ENCODE measurements around the gene ZFP92. TPM values are rescaled to one million over a fixed set of nuclear protein-coding genes. Genes with fewer than 3 reads are reported as not detected.

The ZFP92 gene
- polyA plus RNA-seq, 1 donor (not counting 4 experiments of a cell fraction or from before 2014, with no cell fraction given): 0.64 TPM

DNA sequence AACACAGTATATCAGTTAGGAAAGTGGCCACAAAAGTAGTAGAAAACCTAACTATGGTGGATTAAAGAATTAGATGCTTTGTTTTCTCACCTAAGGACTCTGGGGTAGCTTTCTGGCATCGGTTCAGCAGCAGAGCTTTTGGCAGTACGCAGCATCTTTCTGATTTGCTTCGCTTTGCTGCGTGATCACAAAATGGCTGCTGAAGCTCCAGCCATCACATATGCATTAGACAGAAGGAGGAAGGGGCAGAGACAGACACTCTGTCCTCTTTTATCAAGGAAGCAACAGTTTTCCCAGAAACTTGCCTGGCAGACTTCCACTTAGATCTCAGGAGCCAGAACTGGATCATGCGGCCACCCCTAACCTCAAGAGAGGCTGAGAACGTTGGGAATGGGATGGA is 19.5 kb downstream of the ZFP92 start:
- FAIRE-seq (no peak), DNase-seq (ENCODE audit: low read depth, low spot score) (no peak)
- Histone ChIP-seq H4K20me1 (ENCODE audit: control insufficient read depth, extremely low read depth, insufficient read depth, low read length) (no peaks in the 10 kb centered on the region), H3K9me3 (ENCODE audit: control insufficient read depth, low read depth, low read length) (no peaks in the 10 kb centered on the region), H3K4me2 (ENCODE audit: control insufficient read depth, extremely low read depth, insufficient read depth, low read depth, low read length) (no peak overlapping the region), H3K27ac (ENCODE audit: control insufficient read depth, insufficient read depth, low read length) (no peak overlapping the region), H3K36me3 (ENCODE audit: control insufficient read depth in 2 of 2, extremely low read depth in 1 of 2, insufficient read depth in 2 of 2, low read length in 2 of 2) (no peaks in the 10 kb centered on the region), H2AFZ (ENCODE audit: control insufficient read depth, low read length) (no peak overlapping the region), H3K9ac (ENCODE audit: control insufficient read depth, extremely low read depth, insufficient read depth, low read length) (no peak overlapping the region), H3K27me3 (ENCODE audit: control insufficient read depth, extremely low read depth, insufficient read depth, low read length) (no peaks in the 10 kb centered on the region), H3K9me1 (ENCODE audit: control insufficient read depth, extremely low read depth, insufficient read depth, low read length) (no peaks in the 10 kb centered on the region), H3K4me1 (ENCODE audit: control insufficient read depth, extremely low read depth, insufficient read depth, low read length) (no peaks in the 10 kb centered on the region), H3K79me2 (ENCODE audit: control insufficient read depth, insufficient read depth, low read length) (no peaks in the 10 kb centered on the region), H3K4me3 (ENCODE audit: control insufficient read depth in 2 of 3, extremely low read depth in 1 of 3, insufficient read depth in 2 of 3, low read depth in 1 of 3, low read length in 3 of 3) (no peak overlapping the region)
- no peak for TF ChIP-seq EZH2 (IDR thresholded peaks at IDR 0.05; ENCODE audit: low read length)
- TF ChIP-seq, protein P1, sequence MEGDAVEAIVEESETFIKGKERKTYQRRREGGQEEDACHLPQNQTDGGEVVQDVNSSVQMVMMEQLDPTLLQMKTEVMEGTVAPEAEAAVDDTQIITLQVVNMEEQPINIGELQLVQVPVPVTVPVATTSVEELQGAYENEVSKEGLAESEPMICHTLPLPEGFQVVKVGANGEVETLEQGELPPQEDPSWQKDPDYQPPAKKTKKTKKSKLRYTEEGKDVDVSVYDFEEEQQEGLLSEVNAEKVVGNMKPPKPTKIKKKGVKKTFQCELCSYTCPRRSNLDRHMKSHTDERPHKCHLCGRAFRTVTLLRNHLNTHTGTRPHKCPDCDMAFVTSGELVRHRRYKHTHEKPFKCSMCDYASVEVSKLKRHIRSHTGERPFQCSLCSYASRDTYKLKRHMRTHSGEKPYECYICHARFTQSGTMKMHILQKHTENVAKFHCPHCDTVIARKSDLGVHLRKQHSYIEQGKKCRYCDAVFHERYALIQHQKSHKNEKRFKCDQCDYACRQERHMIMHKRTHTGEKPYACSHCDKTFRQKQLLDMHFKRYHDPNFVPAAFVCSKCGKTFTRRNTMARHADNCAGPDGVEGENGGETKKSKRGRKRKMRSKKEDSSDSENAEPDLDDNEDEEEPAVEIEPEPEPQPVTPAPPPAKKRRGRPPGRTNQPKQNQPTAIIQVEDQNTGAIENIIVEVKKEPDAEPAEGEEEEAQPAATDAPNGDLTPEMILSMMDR (optimal IDR thresholded peaks at IDR 0.05 in 1 of 3, IDR thresholded peaks at IDR 0.05 in 1 of 3, conservative IDR thresholded peaks at IDR 0.05 in 1 of 3; ENCODE audit: extremely low read depth in 1 of 3, insufficient read depth in 2 of 3, low read length in 3 of 3): no peak
- dilution Hi-C loops (cut with MboI; ENCODE audit: extremely low pct_ligation_motif_present, low sequenced_read_pairs): no loop called here

DNA sequence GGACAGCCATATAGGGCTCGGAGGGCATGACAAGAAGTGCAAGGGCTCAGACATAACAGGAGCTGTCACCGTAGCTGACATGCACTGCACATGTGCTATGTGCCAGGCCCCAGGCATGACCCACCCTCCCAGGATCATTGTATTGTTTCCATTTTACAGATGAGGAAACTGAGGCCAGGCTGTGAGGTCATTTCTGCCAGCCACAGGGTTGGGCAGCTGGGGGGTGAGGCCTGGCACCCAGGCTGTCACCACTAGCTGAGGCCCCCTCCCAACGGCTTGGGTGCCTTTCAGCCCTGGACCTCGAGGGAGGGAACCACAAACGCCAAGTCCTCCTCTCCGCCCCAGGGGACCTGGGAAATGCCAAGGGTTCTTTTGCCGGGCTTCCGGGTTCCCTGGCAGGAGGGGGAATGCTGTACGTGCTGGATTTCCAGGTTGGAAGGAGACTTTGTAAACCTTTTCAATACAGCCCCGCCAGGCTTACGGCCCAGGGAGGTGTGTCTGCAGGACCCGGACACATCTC is 21.9 kb downstream of the ZFP92 start:
- H3K27ac ChIP-seq (ENCODE audit: control insufficient read depth, insufficient read depth, low read length): no peak overlapping the region
- TF ChIP-seq EZH2 (IDR thresholded peaks at IDR 0.05; ENCODE audit: low read length): no peak
- TF ChIP-seq, protein P1 (optimal IDR thresholded peaks at IDR 0.05 in 1 of 3, IDR thresholded peaks at IDR 0.05 in 1 of 3, conservative IDR thresholded peaks at IDR 0.05 in 1 of 3; ENCODE audit: extremely low read depth in 1 of 3, insufficient read depth in 2 of 3, low read length in 3 of 3): no peak
- H3K9me1 ChIP-seq (ENCODE audit: control insufficient read depth, extremely low read depth, insufficient read depth, low read length): no peaks in the 10 kb centered on the region
- dilution Hi-C loops (cut with MboI; ENCODE audit: extremely low pct_ligation_motif_present, low sequenced_read_pairs): no loop called here
- H3K36me3 ChIP-seq (ENCODE audit: control insufficient read depth in 2 of 2, extremely low read depth in 1 of 2, insufficient read depth in 2 of 2, low read length in 2 of 2): no peaks in the 10 kb centered on the region
- no peaks in the 10 kb centered on the region for H3K79me2 ChIP-seq (ENCODE audit: control insufficient read depth, insufficient read depth, low read length)
- no peak overlapping the region for H2AFZ ChIP-seq (ENCODE audit: control insufficient read depth, low read length)
- no peak overlapping the region for H3K9ac ChIP-seq (ENCODE audit: control insufficient read depth, extremely low read depth, insufficient read depth, low read length)
- H4K20me1 ChIP-seq (ENCODE audit: control insufficient read depth, extremely low read depth, insufficient read depth, low read length): no peaks in the 10 kb centered on the region
- no peaks in the 10 kb centered on the region for H3K27me3 ChIP-seq (ENCODE audit: control insufficient read depth, extremely low read depth, insufficient read depth, low read length)
- FAIRE-seq (no peak), DNase-seq (ENCODE audit: low read depth, low spot score) (no peak)
- H3K4me2 ChIP-seq (ENCODE audit: control insufficient read depth, extremely low read depth, insufficient read depth, low read depth, low read length): no peak overlapping the region
- no peak overlapping the region for H3K4me3 ChIP-seq (ENCODE audit: control insufficient read depth in 2 of 3, extremely low read depth in 1 of 3, insufficient read depth in 2 of 3, low read depth in 1 of 3, low read length in 3 of 3)
- H3K9me3 ChIP-seq (ENCODE audit: control insufficient read depth, low read depth, low read length): no peaks in the 10 kb centered on the region
- no peaks in the 10 kb centered on the region for H3K4me1 ChIP-seq (ENCODE audit: control insufficient read depth, extremely low read depth, insufficient read depth, low read length)

All from keratinocyte (primary cell).